Measurements from ENCODE around the gene TADA2A.
"Not testable (repeated sequence)": the region's sequence is repeated elsewhere in the genome, so short reads cannot be mapped to it uniquely, and the experiment has no call there.

TADA2A gene

DNA sequence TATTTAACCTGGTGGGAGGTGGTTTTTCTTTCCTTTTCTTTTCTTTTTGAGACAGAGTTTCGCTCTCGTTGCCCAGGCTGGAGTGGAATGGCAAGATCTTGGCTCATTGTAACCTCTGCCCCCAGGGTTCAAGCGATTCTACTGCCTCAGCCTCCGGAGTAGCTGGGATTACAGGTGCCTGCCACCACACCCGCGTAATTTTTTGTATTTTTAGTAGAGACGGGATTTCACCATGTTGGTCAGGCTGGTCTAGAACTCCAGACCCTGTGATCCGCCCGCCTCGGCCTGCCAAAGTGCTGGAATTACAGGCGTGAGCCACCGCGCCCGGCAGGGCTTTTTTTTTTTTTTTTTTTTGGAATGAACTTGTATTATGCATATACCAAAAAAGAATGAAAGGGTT lies 1.2 kb upstream of the TADA2A start:
- not testable (repeated sequence) for DNase-seq

GRCh38 chr17:37405955-37406634 lies 591 bp upstream of the TADA2A start:
- no peak for DNase-seq

DNA sequence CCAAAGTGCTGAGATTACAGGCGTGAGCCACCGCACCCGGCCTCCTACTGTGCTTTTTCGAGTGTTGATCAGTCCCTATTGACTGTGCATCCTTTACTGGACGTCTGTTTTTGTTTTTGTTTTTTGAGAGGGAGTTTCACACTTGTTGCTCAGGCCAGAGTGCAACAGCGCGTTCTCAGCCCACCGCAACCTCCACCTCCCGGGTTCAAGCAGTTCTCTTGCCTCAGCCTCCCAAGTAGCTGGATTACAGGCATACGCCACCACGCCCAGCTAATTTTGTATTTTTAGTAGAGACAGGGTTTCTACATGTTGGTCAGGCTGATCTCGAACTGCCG lies 1.4 kb downstream of the TADA2A start:
- DNase-seq, result not testable (repeated sequence)

DNA sequence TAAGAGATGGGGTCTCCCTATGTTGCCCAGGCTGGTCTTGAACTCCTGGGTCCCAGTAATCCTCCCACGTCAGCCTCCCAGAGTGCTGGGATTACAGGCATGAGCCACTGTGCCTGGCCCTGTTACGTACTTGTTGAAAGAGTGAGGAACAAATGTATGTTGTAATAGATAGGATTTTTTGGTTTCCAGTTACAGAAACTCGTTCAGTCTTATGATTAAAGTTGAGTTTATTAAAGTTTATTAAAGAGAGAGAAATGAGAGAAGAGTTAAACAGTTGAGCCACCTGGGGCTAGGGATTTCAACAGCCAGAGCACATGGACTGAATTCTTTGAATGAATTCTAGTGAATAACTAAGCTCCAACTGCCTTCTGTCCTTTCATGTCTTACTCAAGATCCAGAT lies 3.7 kb downstream of the TADA2A start:
- no peak for DNase-seq

GRCh38 chr17:37413875-37414519 lies 7.3 kb downstream of the TADA2A start:
- DNase-seq, result no peak

GRCh38 chr17:37417852-37418251 lies 11.2 kb downstream of the TADA2A start:
- DNase-seq, result no peak

GRCh38 chr17:37422971-37423625 lies 16.4 kb downstream of the TADA2A start:
- no peak for DNase-seq

GRCh38 chr17:37425268-37425667 lies 18.6 kb downstream of the TADA2A start:
- no peak for DNase-seq

GRCh38 chr17:37429039-37429438 lies 22.4 kb downstream of the TADA2A start:
- DNase-seq, result no peak

DNA sequence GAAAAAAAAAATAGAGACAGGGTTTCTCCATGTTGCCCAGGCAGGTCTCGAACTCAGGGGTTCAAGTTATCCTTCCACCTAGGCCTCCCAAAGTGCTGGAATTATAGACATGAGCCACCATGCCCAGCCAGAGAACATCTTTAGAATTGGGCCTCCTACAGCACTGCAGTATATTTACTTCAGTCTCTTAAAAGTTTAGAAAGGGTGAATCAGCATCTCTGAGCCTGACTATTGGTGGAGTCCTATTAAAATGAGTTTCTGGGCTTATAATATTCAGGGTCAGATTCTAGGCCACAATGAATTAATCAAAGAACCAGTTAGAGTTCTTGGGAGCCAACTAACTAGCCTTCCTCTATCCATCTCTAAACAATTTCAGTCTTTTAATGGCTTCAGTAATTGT lies 22.8 kb downstream of the TADA2A start:
- no peak for DNase-seq

DNA sequence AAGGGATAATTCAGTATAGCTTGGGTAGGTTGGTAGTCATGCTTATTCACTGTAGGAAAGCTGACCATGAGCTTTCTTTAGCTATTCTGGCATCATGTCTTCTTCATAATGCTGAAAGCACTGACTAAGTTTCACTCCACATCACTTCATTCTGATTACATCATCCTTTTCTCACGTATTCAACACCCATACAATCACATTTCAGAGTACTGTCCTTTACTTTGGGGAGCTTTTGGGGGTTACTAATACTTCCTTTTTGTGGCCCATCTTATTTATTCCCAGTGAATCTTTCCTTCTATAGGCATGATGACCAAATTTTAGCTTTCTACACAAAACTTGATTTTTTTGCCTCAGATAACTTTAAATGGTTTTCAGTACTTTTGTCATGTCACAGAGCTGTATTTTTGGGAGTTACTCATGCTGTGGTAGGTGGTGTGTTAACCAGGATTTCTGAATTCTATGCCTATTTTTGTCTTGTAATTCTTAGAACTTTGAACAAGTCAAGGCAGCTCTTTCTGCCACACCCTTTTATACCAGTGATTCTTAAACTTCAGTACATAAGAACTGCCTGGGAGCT lies 23.5 kb downstream of the TADA2A start:
- no peak for DNase-seq

DNA sequence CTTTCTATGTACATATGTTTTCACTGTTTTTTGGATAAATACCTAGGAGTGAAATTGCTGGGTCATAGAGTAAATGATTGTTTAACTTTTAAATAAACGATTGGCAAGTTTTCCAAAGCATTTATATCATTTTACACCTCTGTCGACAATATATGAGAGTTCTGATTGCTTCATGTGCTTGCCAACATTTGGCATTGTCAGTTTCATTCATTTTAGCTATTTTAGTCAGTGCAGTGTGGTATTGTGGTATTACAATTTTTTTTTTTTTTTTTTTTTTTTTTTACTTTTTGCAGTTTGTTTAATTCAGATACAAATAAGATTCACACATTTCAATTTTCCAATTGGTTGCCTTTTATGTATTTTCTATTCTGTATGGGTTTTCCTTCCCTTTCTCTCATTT lies 26.0 kb downstream of the TADA2A start:
- DNase-seq, result no peak

DNA sequence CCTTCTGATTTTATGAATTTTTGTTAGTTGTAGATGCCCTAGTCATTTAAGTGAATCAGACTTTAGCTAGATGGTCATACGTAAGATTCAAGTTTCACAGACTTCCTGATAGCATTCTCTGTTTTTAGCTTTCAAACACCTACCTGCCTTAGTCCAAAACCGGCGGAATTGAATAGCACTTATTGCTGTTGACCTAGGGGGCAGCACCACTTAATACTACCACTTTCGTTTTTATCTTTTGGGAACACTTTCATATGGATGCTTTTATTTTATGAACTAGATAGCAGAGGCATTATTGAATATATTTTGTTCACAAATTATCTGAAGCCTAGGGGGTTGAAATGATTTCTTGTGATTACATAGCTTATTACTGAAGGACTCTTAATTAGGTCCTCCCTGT lies 31.5 kb downstream of the TADA2A start:
- no peak for DNase-seq

GRCh38 chr17:37440424-37440823 lies 33.7 kb downstream of the TADA2A start:
- no peak for DNase-seq

DNA sequence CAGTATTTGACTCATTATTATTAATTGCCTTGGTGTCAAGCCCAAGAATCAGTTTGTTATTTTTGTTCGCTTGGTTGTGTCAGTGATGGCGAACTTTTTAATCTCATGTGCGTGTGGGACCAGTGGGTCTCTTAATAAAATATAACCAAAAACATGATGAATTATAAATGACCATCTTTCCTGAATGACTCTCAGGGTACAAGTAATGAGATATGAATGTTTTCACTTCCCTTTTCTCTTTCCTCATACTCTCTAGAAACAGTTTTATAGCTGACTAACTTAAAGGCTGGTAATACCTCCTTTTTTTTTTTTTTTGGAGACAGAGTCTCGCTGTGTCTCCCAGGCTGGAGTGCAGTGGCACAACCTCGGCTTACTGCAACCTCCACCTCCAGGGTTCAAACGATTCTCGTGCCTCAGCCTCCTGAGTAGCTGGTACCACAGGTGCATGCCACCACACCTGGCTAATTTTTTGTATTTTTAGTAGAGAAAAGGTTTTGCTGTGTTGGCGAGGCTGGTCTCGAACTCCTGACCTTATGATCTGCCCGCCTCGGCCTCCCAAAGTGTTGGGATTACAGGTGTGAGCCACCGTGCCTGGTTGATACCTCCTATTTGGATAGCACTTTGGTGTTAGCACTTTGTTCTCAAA lies 34.8 kb downstream of the TADA2A start:
- DNase-seq, result not testable (repeated sequence)

DNA sequence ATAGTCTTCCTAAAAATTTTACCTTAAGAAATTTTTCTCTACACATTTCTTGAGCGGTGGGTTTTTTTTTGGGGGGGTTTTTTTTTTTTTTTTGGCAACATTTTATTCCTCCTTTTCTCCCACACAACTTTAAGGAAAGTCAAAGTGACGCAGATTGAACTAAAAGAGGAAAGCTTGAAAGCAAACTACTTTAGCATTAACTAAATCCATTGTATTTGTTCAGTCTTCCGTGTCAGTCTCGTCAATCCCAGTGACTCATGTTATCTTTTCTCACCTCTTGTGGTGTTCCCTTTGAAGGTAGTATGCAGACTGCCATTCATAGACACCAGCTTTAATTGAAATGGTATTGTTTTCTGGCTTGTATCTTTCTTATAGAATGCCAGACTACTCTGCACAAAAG lies 39.3 kb downstream of the TADA2A start:
- no peak for DNase-seq

DNA sequence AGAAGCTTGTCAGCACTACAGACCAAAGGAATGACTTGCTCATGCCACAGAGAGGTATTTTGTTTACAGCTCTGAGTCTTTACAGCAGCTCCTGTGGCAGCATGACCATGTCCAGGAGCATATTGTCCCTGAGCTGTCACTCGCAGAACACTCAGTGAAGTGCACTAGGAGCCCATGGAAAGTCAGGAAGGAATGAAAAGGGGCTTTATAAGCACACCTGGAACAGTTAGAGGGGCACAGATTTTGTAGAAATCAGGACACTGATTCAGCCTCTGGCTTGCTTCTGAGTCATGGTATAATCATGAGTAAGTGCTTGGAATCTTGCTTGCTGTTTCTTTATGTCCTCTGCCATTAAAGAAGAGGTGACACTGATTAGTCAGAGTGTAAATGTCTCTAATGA lies 41.0 kb downstream of the TADA2A start:
- no peak for DNase-seq

- no peak for DNase-seq
Observed at GRCh38 chr17:37450112-37450511, 43.4 kb downstream of the TADA2A start.

GRCh38 chr17:37457801-37458200 lies 51.1 kb downstream of the TADA2A start:
- not testable (repeated sequence) for DNase-seq

DNA sequence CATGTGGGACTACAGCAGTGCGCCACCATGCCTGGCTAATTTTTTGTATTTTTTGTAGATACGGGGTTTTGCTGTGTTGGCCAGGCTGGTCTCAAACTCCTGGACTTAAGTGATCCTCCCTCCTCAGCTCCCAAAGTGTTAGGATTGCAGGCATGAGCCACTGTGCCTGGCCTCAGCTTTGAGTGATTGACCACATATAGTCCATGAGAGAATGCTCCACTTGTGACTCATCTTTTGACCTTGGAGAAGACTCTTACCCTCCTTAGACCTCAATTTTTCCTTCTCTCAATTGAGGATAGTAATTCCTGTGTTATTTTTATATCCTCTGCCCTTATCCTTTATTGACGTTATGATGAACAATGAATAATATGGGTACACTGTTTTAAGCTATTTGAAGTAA lies 52.1 kb downstream of the TADA2A start:
- DNase-seq, result no peak

DNA sequence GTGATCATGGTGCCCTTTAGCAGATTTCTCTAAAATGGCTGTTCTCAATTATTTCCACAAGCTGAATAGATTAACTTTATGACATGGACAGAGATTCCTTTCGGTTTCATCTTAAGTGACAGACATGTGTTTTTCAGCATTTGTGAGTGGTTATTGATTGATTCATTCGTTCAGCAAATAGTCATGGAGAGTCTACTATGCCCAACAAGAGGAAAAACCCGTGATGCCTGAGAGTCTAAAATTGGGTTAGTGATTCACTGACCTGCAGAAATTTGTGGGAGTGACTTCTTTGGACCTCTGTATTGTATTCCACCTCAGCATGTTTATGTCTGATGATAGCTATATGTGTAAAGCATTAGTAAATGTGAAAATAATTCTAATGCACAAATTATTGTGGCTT lies 55.0 kb downstream of the TADA2A start:
- no peak for DNase-seq

DNA sequence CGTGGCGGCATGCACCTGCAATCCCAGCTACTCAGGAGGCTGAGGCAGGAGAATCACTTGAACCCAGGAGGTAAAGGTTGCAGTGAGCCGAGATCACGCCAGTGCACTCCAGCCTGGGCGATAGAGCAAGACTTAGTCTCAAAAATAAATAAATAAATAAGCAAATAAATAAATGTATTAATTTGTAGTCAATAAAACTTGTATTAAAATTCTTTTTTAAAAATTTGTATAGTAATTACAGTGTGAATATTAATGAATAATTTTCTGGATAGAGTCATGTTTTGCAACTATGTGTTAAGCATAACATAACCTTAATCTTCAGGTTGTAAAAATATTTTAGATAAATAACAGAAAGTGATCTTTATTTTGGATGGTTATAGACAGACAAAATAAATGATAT lies 55.8 kb downstream of the TADA2A start:
- no peak for DNase-seq

GRCh38 chr17:37463039-37463438 lies 56.4 kb downstream of the TADA2A start:
- no peak for DNase-seq

Measured in NCI-H2029 treated with DMSO at 0.1 percent for 48 hours (cell line).